HG03469 (cell line): ENCODE results near the gene FAM89B.
"Not testable (repeated sequence)": the region's sequence is repeated elsewhere in the genome, so short reads cannot be mapped to it uniquely, and the experiment has no call there.

ENCODE experiments used
- ATAC-seq: cut with Tn5 transposase; IDR thresholded peaks from one replicate; pipeline ENCODE4 v1.9.1; 2021; ENCODE audit warnings: mild to moderate bottlenecking, moderate library complexity, moderate number of reproducible peaks; ENCODE audit not compliant: unreplicated experiment

Gene FAM89B

DNA sequence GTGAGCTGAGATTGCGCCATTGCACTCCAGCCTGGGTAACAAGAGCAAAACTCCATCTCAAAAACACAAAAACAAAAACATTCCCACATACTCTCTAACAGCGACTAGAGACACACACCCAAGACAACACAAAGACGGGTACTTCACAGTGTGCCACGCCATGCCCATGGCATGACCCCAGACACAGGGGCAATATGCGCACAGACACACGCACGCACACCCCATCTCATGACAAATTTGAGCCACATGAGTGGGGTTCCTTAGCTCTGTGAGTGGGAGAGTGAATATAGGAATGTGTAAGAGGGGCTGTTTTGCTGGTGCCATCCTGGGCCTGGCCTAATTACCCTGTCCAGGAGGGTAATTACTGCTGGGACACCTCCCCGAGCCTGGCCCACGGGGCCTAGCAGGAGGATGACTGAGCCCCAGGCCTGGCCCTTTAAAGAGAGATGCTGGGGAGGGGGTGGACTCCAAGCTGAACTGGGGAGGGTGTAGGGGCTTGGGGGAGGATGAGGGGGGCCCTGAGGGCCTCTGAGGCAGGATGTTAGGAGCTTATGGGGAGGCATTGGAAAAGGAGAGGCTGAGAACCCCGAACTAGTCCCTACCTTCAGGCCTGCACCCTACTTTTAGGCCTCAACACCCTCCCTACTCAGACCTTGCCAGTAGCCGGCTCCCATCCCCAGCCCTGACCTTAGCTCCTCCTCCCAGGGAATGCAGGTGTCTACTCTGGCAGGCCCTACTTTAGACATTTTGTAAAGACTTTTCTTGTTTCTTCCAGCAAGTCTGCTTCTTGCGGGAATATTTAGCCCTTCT lies 15.7 kb upstream of the FAM89B start:
- ATAC-seq = no peak

GRCh38 chr11:65557280-65558001 lies 14.9 kb upstream of the FAM89B start:
- no peak for ATAC-seq

- no peak for ATAC-seq
These were observed 14.1 kb upstream of the FAM89B start, which contains the start of gene LTBP3 for GRCh38 chr11:65558002-65558929. LTBP3 (minus strand) TSS chr11:65558359; CDS start chr11:65557959, 400 bp downstream.

DNA sequence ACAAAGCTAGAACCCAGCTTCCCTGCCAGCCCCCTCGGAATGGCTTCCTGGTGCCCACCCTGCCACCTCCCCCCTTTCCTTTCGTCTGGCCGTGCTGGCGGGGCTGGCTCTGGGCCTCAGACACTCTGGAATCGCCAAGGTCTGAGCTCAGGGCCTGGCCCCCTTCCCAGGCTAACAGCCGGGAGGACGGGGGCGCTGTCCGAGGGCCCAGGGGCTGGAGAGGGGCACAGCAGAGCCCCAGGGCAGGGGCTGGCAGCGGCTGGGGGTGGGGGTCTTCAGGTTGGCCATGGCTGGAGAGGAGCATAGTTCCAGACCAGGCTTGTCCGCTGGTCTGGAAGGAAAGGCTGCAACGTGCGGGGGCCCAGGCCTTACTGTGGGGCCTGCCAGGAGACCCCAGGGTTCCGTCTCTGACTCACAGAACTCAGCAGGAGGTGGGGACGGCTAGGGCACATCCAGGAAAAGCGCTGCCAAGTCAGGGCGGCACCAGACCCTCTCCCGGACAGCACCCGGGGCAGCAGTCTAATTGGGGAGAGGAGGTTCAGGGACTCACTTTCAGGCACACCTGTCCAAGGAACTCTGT lies 13.3 kb upstream of the FAM89B start:
- no peak for ATAC-seq

- ATAC-seq = no peak
These were observed 12.8 kb upstream of the FAM89B start for GRCh38 chr11:65559535-65559934.

DNA sequence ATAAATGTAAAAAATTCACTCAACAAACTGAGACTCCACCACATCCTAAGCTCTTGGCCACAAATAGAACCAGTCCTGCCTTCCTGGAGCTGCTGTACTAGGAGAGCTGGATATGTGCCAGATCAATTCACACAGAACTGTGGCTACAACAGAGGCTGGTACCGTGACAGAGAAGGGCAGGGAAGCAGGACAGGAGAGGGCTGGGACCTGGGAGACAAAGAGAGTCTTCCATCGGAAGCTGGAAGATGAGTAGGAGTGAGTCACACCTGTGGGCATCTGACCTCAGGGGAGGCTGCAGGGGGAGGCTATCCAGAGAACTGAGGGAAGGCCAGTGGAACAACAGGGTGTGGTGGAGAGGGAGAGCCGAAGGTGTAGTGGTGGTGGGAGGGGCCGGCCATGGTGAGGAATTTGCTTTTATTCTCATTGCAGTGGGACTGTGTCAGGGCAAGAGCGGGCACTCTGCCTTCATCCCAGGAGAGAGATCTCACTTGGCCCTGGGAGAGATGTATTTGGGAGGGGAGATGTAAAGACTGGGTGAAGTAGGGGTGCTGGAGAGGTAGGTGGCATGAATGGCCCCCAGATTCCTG lies 12.3 kb upstream of the FAM89B start:
- ATAC-seq = no peak

DNA sequence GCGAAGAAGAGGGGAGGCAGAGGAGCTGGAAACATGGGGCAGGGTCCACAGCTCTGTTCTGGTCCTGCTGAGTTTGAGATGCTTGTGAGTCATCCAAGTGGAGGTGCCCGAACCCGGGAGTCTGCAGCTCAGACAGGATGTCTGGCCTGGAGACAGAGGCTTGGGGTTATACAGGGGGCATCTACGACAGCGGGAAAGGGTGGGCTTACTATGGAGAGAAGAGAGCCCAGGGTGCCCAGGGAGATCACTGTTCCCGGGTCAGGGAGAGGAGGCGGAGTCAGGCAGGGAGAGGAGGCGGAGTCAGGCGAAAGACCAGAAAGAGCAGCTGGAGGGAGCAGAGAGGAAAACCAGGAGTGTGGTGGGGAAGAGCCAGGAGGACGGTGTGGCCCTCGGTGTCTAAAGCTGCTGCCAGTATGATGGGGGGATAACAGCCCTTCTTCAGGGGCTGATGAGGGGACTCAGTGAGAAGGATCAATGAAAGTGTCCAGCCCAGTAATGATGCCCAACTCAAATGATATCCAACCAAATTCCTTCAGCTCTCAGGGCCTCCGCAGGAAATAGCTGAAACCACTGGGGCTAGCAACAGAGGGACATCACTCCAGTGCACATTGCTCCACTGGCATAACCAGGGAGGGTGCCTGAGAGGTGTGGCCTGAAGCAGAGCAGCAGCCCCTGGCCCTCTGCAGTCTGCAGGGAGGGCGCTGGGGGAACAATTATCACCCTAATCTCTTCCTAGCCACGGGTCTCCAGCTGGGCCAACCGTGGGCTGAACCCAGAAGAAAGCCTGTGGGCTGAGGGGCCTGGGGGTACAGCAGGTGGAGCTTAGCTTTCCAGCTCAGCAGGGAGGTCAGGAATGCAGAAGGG lies 11.6 kb upstream of the FAM89B start:
- no peak for ATAC-seq

- ATAC-seq = no peak
These were observed 10.3 kb upstream of the FAM89B start for GRCh38 chr11:65562020-65562419.

DNA sequence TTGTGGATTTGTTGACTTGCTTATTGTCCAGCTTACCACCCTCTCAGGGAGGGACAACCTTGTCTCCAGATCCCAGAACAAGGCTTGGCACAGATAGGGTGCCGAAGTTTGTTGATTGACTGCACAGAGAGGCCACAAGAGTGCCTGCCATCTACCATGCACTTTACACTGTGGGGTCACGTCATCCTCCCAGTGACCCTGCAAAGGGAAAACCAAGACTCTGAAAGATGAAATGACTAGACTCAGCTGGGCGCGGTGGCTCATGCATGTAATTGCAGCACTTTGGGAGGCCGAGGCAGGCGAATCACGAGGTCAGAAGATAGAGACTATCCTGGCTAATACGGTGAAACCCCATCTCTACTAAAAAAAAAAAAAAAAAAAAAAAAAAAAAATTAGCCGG lies 9.6 kb upstream of the FAM89B start:
- ATAC-seq = no peak

GRCh38 chr11:65563601-65564000 lies 8.7 kb upstream of the FAM89B start:
- ATAC-seq = no peak

GRCh38 chr11:65564879-65565559 lies 7.3 kb upstream of the FAM89B start:
- ATAC-seq = not testable (repeated sequence)

GRCh38 chr11:65565624-65566453 lies 6.5 kb upstream of the FAM89B start:
- ATAC-seq = no peak

DNA sequence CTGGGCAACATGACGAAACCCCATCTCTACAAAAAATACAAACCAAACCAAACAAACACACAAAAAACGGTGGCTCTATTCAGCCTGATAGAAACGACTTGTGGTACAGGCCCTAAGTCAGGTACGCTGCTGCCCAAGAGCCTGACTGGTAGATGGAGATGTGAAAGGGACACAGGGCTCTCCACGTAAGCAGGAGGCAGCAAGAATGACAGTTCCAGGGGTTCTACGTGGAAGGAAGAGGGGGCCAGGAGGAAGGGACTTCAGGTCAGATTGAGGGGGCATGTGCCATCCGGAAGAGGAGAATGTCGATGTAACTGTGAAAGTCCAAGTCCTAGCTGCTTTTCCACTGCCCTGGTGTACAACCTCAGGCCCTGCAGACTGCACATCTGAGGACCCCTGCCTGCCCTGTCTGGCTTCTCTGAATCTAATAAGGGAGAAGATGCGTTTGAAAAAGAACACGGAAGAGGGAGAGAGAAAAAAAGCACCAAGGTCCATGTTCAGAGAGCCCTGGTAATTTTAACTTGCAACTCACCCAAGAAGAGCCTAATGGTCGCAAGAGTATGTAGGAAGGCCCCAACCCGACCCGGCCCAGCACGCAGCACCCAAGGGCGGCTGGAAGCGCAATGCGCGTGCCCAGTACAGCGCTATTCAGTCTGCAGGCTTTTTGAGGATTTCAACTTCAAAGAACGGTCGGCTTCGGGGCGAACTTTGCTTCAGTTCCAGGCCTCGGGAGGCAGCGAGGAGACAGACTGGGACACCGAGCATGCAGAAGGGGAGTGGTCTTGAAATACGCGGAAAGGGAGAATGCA lies 3.0 kb upstream of the FAM89B start:
- no peak for ATAC-seq

GRCh38 chr11:65569973-65570918 lies 2.1 kb upstream of the FAM89B start, which contains the start of gene ZNRD2:
ZNRD2 (plus strand) TSS chr11:65570477; CDS start chr11:65570492, 15 bp downstream.
- peak; percentile 41 for ATAC-seq

DNA sequence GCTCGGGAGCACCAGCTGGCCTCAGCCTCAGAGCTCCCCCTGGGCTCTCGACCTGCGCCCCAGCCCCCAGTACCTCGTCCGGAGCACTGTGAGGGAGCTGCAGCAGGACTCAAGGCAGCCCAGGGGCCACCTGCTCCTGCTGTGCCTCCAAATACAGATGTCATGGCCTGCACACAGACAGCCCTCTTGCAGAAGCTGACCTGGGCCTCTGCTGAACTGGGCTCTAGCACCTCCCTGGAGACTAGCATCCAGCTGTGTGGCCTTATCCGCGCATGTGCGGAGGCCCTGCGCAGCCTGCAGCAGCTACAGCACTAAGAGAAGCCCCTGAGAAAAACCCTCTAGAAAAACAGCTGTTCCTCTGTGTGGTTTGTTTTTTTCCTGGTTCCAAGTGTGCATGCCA lies 918 bp upstream of the FAM89B start:
- ATAC-seq = no peak

- ATAC-seq = no peak
These were observed 398 bp upstream of the FAM89B start for GRCh38 chr11:65571940-65572339.
